Measurements from ENCODE around the gene SRGAP2B.
"Not testable (repeated sequence)": the region's sequence is repeated elsewhere in the genome, so short reads cannot be mapped to it uniquely, and the experiment has no call there.

- TF ChIP-seq CTCF (conservative IDR thresholded peaks at IDR 0.05; ENCODE audit: low read length); EZH2phosphoT487 (IDR thresholded peaks at IDR 0.05; ENCODE audit: borderline replicate concordance): not testable (repeated sequence)
These were observed 153.4 kb downstream of the SRGAP2B start for GRCh38 chr1:144941710-144942109.
